Measurements from ENCODE around the gene EVA1A.

EVA1A gene

DNA sequence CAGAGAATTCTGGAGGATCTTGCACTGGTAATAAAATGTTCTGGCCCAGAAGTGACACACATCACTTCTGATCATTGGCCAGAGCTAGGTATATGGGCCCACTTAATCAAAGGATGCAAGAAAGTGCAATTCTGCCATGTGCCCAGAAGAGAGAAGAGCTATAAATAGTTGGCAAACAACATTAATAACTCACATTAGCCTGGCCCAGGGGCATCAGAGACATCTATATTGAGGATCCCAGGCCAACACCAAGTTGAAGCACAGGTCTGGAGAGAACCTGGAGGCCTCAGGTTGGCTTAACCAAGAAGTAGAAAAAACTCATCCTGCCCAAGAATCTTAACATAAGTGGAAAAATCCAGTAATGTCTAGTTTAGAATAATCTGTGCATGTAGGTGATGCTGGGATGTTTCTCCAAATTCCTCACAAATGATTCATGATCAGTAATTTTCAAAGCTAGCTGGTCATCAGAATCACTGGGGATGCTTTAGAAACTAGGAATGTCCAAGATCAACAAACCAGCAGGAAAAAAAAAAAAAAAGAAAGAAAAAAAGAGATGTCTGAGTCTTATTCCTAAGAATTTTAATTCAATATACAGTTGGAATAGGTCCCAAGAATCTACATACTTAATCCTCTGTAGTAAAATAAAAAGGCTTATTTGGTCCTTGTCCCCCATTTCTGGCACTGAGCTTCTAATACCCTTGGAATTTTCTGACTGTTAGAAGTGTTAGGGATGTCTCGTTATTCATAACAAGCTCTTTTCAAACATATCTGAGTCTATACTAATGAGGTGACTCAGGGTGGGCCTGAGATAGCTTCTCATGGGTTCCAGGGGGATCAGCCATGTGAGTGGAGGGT, 35.0 kb upstream of the EVA1A start (continued):
- no peak for TF ChIP-seq ZNF311 (tag by site-specific recombination; IDR thresholded peaks at IDR 0.05; ENCODE audit: borderline replicate concordance)
- TF ChIP-seq SALL2 (tag by site-specific recombination; IDR thresholded peaks at IDR 0.05; ENCODE audit: borderline replicate concordance) = no peak
- TF ChIP-seq ZSCAN23 (tag by site-specific recombination; IDR thresholded peaks at IDR 0.05) = no peak
- no peak for TF ChIP-seq ZBTB21 (tag by site-specific recombination; IDR thresholded peaks at IDR 0.05)
- TF ChIP-seq ZNF621 (tag by site-specific recombination; IDR thresholded peaks at IDR 0.05) = no peak

DNA sequence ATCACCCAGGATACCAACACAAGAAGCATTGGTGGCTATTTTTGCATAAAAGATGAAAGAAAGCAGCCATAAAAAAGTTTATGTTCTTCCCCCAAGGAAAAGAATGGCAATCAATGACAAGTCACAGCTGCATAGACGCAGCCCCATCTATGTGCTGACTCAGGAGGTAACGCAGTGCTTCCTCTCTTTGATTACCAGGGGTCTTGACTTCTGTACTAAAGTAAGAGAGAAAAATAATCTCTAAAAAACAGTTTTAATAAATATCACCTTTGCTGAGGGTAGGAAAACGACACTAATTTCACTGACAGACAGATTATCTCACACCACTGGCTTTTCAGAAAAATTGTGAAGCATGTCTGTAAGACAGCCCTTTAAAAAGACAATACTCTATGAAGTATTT, 33.9 kb upstream of the EVA1A start:
- TF ChIP-seq ZNF791 (tag by site-specific recombination; IDR thresholded peaks at IDR 0.05) (no peak), MZF1 (tag by site-specific recombination; IDR thresholded peaks at IDR 0.05; ENCODE audit: borderline replicate concordance) (no peak), ZNF416 (tag by site-specific recombination; IDR thresholded peaks at IDR 0.05) (no peak), ZNF510 (tag by site-specific recombination; IDR thresholded peaks at IDR 0.05; ENCODE audit: insufficient replicate concordance) (no peak), REPIN1 (tag by site-specific recombination; IDR thresholded peaks at IDR 0.05; ENCODE audit: low read depth) (no peak), SP3 (tag by site-specific recombination; IDR thresholded peaks at IDR 0.05) (no peak), WT1 (tag by site-specific recombination; IDR thresholded peaks at IDR 0.05) (no peak), GLIS2 (tag by site-specific recombination; IDR thresholded peaks at IDR 0.05) (no peak), ZNF114 (tag by site-specific recombination; IDR thresholded peaks at IDR 0.05) (no peak), ZBTB20 (tag by site-specific recombination; IDR thresholded peaks at IDR 0.05) (no peak), ZNF555 (tag by site-specific recombination; conservative IDR thresholded peaks at IDR 0.05) (no peak), ZNF202 (tag by site-specific recombination; IDR thresholded peaks at IDR 0.05; ENCODE audit: borderline replicate concordance) (no peak), SCRT2 (tag by site-specific recombination; IDR thresholded peaks at IDR 0.05) (no peak)
- TF ChIP-seq, protein P1, sequence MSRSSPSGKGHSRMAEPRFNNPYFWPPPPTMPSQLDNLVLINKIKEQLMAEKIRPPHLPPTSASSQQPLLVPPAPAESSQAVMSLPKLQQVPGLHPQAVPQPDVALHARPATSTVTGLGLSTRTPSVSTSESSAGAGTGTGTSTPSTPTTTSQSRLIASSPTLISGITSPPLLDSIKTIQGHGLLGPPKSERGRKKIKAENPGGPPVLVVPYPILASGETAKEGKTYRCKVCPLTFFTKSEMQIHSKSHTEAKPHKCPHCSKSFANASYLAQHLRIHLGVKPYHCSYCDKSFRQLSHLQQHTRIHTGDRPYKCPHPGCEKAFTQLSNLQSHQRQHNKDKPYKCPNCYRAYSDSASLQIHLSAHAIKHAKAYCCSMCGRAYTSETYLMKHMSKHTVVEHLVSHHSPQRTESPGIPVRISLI (tag by site-specific recombination; IDR thresholded peaks at IDR 0.05) = no peak
- TF ChIP-seq, protein P2, sequence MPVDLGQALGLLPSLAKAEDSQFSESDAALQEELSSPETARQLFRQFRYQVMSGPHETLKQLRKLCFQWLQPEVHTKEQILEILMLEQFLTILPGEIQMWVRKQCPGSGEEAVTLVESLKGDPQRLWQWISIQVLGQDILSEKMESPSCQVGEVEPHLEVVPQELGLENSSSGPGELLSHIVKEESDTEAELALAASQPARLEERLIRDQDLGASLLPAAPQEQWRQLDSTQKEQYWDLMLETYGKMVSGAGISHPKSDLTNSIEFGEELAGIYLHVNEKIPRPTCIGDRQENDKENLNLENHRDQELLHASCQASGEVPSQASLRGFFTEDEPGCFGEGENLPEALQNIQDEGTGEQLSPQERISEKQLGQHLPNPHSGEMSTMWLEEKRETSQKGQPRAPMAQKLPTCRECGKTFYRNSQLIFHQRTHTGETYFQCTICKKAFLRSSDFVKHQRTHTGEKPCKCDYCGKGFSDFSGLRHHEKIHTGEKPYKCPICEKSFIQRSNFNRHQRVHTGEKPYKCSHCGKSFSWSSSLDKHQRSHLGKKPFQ (tag by site-specific recombination; IDR thresholded peaks at IDR 0.05) = no peak
- TF ChIP-seq, protein P3, sequence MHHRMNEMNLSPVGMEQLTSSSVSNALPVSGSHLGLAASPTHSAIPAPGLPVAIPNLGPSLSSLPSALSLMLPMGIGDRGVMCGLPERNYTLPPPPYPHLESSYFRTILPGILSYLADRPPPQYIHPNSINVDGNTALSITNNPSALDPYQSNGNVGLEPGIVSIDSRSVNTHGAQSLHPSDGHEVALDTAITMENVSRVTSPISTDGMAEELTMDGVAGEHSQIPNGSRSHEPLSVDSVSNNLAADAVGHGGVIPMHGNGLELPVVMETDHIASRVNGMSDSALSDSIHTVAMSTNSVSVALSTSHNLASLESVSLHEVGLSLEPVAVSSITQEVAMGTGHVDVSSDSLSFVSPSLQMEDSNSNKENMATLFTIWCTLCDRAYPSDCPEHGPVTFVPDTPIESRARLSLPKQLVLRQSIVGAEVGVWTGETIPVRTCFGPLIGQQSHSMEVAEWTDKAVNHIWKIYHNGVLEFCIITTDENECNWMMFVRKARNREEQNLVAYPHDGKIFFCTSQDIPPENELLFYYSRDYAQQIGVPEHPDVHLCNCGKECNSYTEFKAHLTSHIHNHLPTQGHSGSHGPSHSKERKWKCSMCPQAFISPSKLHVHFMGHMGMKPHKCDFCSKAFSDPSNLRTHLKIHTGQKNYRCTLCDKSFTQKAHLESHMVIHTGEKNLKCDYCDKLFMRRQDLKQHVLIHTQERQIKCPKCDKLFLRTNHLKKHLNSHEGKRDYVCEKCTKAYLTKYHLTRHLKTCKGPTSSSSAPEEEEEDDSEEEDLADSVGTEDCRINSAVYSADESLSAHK (tag by site-specific recombination; IDR thresholded peaks at IDR 0.05) = no peak
- Histone ChIP-seq H3K36me3 (ENCODE audit: control insufficient read depth in 2 of 2, insufficient read depth in 1 of 2, low read length in 2 of 2) (no peaks in the 10 kb centered on the region), H3K4me1 (ENCODE audit: control insufficient read depth, insufficient read depth, low read length) (no peaks in the 10 kb centered on the region), H3K4me3 (ENCODE audit: low read depth, low read length) (no peak overlapping the region), H3K27ac (ENCODE audit: extremely low read depth, low read depth, low read length) (no peak overlapping the region), H3K9me3 (ENCODE audit: control insufficient read depth, insufficient read depth, low read depth, low read length) (no peaks in the 10 kb centered on the region)
- ChIA-PET CTCF (no interaction called here), POLR2A (no interaction called here)
